A673 (cell line): ENCODE results near the gene PPFIBP1. TPM values are rescaled to one million over a fixed set of nuclear protein-coding genes. Genes with fewer than 3 reads are reported as not detected.

Experiments
- BruUV-seq: library from RNA; stranded (reverse); fragments of 400-500 nt; replicated peaks from 2 replicates; lab custom pipeline; 2021; lab: Mats Ljungman, UMichigan
- CTCF ChIA-PET: fragments of 300-600 bp; sonication (Branson Sonifier 250); formaldehyde crosslinking; loops from one replicate; lab custom pipeline; 2022; ENCODE audit warnings: antibody characterized with exemption; lab: Charles Lee
- POLR2A ChIA-PET: fragments of 300-600 bp; sonication (Branson Sonifier 250); formaldehyde crosslinking; loops from one replicate; lab custom pipeline; 2022; ENCODE audit warnings: antibody characterized with exemption; ENCODE audit not compliant: low non-redundant PET; lab: Charles Lee
- DNase-seq: peaks from one replicate; pipeline ENCODE4 v3.0.0-alpha.2; 2015; ENCODE audit warnings: low spot score
- H3K27ac ChIP-seq: fragments of 200-600 bp; sonication (generic); 2 replicates; pipeline ENCODE4 v1.5.1; 2016; ENCODE audit warnings: mixed run types, low read depth, mild to moderate bottlenecking, mixed read lengths, antibody characterized with exemption, low read length; ENCODE audit not compliant: poor library complexity, severe bottlenecking
- H3K27me3 ChIP-seq: fragments of 200-600 bp; sonication (generic); replicated peaks from 2 replicates; pipeline ENCODE4 v1.6.1; 2017; ENCODE audit warnings: mixed run types, low read depth, mild to moderate bottlenecking, mixed read lengths, antibody characterized with exemption, low read length; ENCODE audit not compliant: insufficient read depth, poor library complexity
- H3K36me3 ChIP-seq: fragments of 200-600 bp; sonication (generic); 2 replicates; pipeline ENCODE4 v1.6.1; 2016; ENCODE audit warnings: mixed run types, mild to moderate bottlenecking, mixed read lengths, antibody characterized with exemption, low read length; ENCODE audit not compliant: insufficient read depth, poor library complexity, severe bottlenecking
- H3K4me1 ChIP-seq: fragments of 200-600 bp; sonication (generic); 2 replicates; pipeline ENCODE4 v1.6.1; 2017; ENCODE audit warnings: mixed run types, mild to moderate bottlenecking, mixed read lengths, antibody characterized with exemption, low read length; ENCODE audit not compliant: insufficient read depth, poor library complexity, severe bottlenecking
- H3K4me3 ChIP-seq: fragments of 200-600 bp; sonication (generic); 2 replicates; pipeline ENCODE4 v1.5.1; 2016; ENCODE audit warnings: low read depth, mixed run types, mild to moderate bottlenecking, mixed read lengths, low read length; ENCODE audit not compliant: poor library complexity, severe bottlenecking
- H3K9me3 ChIP-seq: fragments of 200-600 bp; sonication (generic); 2 replicates; pipeline ENCODE4 v1.6.1; 2016; ENCODE audit warnings: mixed run types, low read depth, mild to moderate bottlenecking, mixed read lengths, antibody characterized with exemption, low read length; ENCODE audit not compliant: poor library complexity, severe bottlenecking
- CTCF ChIP-seq: fragments of 300-800, 200-600 bp; sonication (generic); conservative IDR thresholded peaks from 2 replicates; pipeline ENCODE4 v1.5.1; 2017; ENCODE audit warnings: low read depth, mild to moderate bottlenecking, antibody characterized with exemption, low read length, moderate library complexity, mixed read lengths
- EZH2 ChIP-seq: fragments of 200-600 bp; sonication (generic); IDR thresholded peaks from 2 replicates; pipeline ENCODE4 v1.6.1; 2017; ENCODE audit warnings: borderline replicate concordance, low read depth, mild to moderate bottlenecking, mixed read lengths, antibody characterized with exemption, low read length; ENCODE audit not compliant: poor library complexity, severe bottlenecking
- intact Hi-C: fragments of 100-400 bp; cut with micrococcal nuclease; formaldehyde crosslinking; loops from one replicate; pipeline ENCODE4 v1.10.0; 2022; ENCODE audit not compliant: unreplicated experiment
- total RNA-seq: library from RNA; stranded (reverse); gene quantifications from 2 replicates; pipeline ENCODE4 v1.2.3, GENCODE V29; 2021

PPFIBP1 gene
- total RNA-seq, 1 experiment from 2014 or later, result 41.2 TPM

- ChIA-PET CTCF (no interaction called here), POLR2A (no interaction called here)
- no TSS peak for BruUV-seq
- H3K4me1 ChIP-seq, result peaks cover 12% of the 10 kb centered on the region
- no peak for DNase-seq
- no peak for TF ChIP-seq CTCF
- H3K9me3 ChIP-seq, result no peaks in the 10 kb centered on the region
- H3K27me3 ChIP-seq, result no peaks in the 10 kb centered on the region
- intact Hi-C loops, result no loop called here
- no peak overlapping the region for H3K27ac ChIP-seq
- no peaks in the 10 kb centered on the region for H3K36me3 ChIP-seq
- H3K4me3 ChIP-seq, result no peak overlapping the region
Measured at GRCh38 chr12:27561535-27562350, 37.7 kb downstream of the PPFIBP1 start.

- intact Hi-C loops, result no loop called here
- Histone ChIP-seq H3K36me3 (no peaks in the 10 kb centered on the region), H3K27ac (no peak overlapping the region), H3K9me3 (no peaks in the 10 kb centered on the region), H3K27me3 (no peaks in the 10 kb centered on the region), H3K4me3 (no peak overlapping the region), H3K4me1 (peaks cover 9% of the 10 kb centered on the region)
- BruUV-seq, result no TSS peak
- POLR2A ChIA-PET, result no interaction called here
- peak; percentile 45 for DNase-seq
- CTCF ChIA-PET, result no interaction called here
- TF ChIP-seq CTCF (no peak), EZH2 (no peak)
Measured at GRCh38 chr12:27564612-27565213, 40.7 kb downstream of the PPFIBP1 start.

- ChIA-PET CTCF (interaction anchor here (0.6 kb wide), 1 partner anchor 22 kb away, joined by 13 read pairs; no protein-coding TSS in a partner anchor), POLR2A (no interaction called here)
- TF ChIP-seq CTCF, result peak; percentile 35; the same call in 1 of the 2 replicates
- no peak for TF ChIP-seq EZH2
- no peak overlapping the region for H3K4me3 ChIP-seq
- H3K36me3 ChIP-seq, result no peaks in the 10 kb centered on the region
- no peaks in the 10 kb centered on the region for H3K27me3 ChIP-seq
- no peak for DNase-seq
- H3K27ac ChIP-seq, result no peak overlapping the region
- H3K4me1 ChIP-seq, result peaks cover 9% of the 10 kb centered on the region
- no TSS peak for BruUV-seq
- no peaks in the 10 kb centered on the region for H3K9me3 ChIP-seq
- intact Hi-C loops, result no loop called here
Measured at GRCh38 chr12:27566159-27566558, 42.2 kb downstream of the PPFIBP1 start.
